GM23338 (cell line): ENCODE measurements around the gene LRRC3.

Experiments used
- CREB1 ChIP-seq: fragments of 250-450 bp; sonication (Bioruptor Pico); IDR thresholded peaks from 2 replicates; pipeline ENCODE4 v1.5.0; 2020; ENCODE audit warnings: low read depth, mild to moderate bottlenecking, moderate library complexity
- EZH2 ChIP-seq: fragments of 200-600 bp; sonication (generic); IDR thresholded peaks from one replicate; pipeline ENCODE4 v1.8.0; 2017; ENCODE audit warnings: antibody characterized with exemption, mild to moderate bottlenecking, low read depth; ENCODE audit not compliant: unreplicated experiment
- EZH2phosphoT487 ChIP-seq: fragments of 200-600 bp; sonication (generic); IDR thresholded peaks from one replicate; pipeline ENCODE4 v1.8.1; 2018; ENCODE audit warnings: antibody characterized with exemption; ENCODE audit not compliant: unreplicated experiment
- JUNB ChIP-seq: IDR thresholded peaks from one replicate; pipeline ENCODE4 v1.6.1; 2016; ENCODE audit warnings: antibody characterized with exemption; ENCODE audit not compliant: unreplicated experiment
- NANOG ChIP-seq: IDR thresholded peaks from 2 replicates; pipeline ENCODE4 v1.6.1; 2016; ENCODE audit warnings: antibody characterized with exemption, borderline replicate concordance
- POLR2AphosphoS5 ChIP-seq: IDR thresholded peaks from 2 replicates; pipeline ENCODE4 v1.6.1; 2016; ENCODE audit warnings: antibody characterized with exemption, low read depth
- STAT1 ChIP-seq: IDR thresholded peaks from one replicate; pipeline ENCODE4 v1.6.1; 2016; ENCODE audit warnings: antibody characterized with exemption; ENCODE audit not compliant: unreplicated experiment
- TF ChIP-seq, protein P1 (sequence below), 2 experiments: fragments of 200-600 bp in 1 of 2; sonication (generic) in 1 of 2; conservative IDR thresholded peaks; 2 replicates each; pipeline versions ENCODE4 v1.5.1 to v1.6.1; 2016 to 2017; ENCODE audit warnings: antibody characterized with exemption in 2 of 2, low read depth in 2 of 2, mild to moderate bottlenecking in 2 of 2, moderate library complexity in 1 of 2
- TF ChIP-seq, protein P2 (sequence below): IDR thresholded peaks from one replicate; pipeline ENCODE4 v1.6.1; 2018; ENCODE audit warnings: antibody characterized with exemption; ENCODE audit not compliant: unreplicated experiment
- TF ChIP-seq, protein P3 (sequence below): IDR thresholded peaks from 2 replicates; pipeline ENCODE4 v1.6.1; 2016; ENCODE audit warnings: antibody characterized with exemption

- TF ChIP-seq, protein P1, sequence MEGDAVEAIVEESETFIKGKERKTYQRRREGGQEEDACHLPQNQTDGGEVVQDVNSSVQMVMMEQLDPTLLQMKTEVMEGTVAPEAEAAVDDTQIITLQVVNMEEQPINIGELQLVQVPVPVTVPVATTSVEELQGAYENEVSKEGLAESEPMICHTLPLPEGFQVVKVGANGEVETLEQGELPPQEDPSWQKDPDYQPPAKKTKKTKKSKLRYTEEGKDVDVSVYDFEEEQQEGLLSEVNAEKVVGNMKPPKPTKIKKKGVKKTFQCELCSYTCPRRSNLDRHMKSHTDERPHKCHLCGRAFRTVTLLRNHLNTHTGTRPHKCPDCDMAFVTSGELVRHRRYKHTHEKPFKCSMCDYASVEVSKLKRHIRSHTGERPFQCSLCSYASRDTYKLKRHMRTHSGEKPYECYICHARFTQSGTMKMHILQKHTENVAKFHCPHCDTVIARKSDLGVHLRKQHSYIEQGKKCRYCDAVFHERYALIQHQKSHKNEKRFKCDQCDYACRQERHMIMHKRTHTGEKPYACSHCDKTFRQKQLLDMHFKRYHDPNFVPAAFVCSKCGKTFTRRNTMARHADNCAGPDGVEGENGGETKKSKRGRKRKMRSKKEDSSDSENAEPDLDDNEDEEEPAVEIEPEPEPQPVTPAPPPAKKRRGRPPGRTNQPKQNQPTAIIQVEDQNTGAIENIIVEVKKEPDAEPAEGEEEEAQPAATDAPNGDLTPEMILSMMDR (conservative IDR thresholded peaks at IDR 0.05; ENCODE audit: low read depth in 2 of 2): no peak
- no peak for TF ChIP-seq POLR2AphosphoS5
- TF ChIP-seq EZH2phosphoT487: no peak
- no peak for TF ChIP-seq EZH2
- TF ChIP-seq, protein P2, sequence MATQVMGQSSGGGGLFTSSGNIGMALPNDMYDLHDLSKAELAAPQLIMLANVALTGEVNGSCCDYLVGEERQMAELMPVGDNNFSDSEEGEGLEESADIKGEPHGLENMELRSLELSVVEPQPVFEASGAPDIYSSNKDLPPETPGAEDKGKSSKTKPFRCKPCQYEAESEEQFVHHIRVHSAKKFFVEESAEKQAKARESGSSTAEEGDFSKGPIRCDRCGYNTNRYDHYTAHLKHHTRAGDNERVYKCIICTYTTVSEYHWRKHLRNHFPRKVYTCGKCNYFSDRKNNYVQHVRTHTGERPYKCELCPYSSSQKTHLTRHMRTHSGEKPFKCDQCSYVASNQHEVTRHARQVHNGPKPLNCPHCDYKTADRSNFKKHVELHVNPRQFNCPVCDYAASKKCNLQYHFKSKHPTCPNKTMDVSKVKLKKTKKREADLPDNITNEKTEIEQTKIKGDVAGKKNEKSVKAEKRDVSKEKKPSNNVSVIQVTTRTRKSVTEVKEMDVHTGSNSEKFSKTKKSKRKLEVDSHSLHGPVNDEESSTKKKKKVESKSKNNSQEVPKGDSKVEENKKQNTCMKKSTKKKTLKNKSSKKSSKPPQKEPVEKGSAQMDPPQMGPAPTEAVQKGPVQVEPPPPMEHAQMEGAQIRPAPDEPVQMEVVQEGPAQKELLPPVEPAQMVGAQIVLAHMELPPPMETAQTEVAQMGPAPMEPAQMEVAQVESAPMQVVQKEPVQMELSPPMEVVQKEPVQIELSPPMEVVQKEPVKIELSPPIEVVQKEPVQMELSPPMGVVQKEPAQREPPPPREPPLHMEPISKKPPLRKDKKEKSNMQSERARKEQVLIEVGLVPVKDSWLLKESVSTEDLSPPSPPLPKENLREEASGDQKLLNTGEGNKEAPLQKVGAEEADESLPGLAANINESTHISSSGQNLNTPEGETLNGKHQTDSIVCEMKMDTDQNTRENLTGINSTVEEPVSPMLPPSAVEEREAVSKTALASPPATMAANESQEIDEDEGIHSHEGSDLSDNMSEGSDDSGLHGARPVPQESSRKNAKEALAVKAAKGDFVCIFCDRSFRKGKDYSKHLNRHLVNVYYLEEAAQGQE: no peak
- TF ChIP-seq CREB1: no peak
- no peak for TF ChIP-seq JUNB
- TF ChIP-seq, protein P3, sequence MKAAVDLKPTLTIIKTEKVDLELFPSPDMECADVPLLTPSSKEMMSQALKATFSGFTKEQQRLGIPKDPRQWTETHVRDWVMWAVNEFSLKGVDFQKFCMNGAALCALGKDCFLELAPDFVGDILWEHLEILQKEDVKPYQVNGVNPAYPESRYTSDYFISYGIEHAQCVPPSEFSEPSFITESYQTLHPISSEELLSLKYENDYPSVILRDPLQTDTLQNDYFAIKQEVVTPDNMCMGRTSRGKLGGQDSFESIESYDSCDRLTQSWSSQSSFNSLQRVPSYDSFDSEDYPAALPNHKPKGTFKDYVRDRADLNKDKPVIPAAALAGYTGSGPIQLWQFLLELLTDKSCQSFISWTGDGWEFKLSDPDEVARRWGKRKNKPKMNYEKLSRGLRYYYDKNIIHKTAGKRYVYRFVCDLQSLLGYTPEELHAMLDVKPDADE: no peak
- TF ChIP-seq NANOG: no peak
- no peak for TF ChIP-seq STAT1
Measured at GRCh38 chr21:44464351-44464750, 9.0 kb downstream of the LRRC3 start.
